A204.1 (cell line): ENCODE data around the gene UBXN6.

Experiments used
- FAIRE-seq: peaks from 2 replicates; lab custom pipeline; 2012; peaks lifted over from hg19 to GRCh38; lab: Jason Lieb, UNC

Gene UBXN6, protein sequence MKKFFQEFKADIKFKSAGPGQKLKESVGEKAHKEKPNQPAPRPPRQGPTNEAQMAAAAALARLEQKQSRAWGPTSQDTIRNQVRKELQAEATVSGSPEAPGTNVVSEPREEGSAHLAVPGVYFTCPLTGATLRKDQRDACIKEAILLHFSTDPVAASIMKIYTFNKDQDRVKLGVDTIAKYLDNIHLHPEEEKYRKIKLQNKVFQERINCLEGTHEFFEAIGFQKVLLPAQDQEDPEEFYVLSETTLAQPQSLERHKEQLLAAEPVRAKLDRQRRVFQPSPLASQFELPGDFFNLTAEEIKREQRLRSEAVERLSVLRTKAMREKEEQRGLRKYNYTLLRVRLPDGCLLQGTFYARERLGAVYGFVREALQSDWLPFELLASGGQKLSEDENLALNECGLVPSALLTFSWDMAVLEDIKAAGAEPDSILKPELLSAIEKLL

DNA sequence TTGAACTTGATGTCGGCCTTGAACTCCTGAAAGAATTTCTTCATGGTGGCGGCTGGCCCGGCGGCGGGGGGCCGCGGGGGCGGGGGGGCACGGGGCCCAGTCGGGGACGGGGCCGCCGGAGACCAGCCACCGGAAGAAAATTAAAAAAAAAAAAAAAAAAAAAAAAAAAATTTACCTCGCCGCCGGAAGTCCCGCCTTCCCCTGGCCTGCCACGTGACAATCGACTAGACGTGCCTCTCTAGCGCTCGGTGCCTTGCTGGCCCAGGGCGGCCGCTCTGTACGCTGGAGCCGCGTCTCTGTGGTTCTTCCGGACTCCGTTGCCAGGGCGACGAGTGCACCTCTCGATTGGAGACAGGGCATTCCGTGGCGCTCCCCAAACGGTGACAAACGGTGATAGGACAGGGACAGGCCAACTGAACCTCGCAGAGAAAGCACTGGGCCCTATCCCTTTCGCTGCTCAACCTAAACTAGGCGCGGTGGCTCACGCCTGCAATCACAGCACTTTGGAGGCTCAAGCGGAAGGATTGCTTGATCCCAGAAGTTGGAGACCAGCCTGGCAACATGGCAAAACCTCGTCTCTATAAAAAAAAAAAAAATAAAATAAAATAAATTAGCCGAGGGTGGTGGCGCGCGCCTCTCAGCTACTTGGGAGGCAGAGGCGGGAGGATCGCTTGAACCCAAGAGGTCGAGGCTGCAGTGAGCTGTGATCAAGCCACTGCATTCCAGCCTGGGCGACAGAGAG is at the start of gene UBXN6:
Gene UBXN6 (minus strand): TSS at position 141 of the 742 bp plus-strand sequence. CDS start 97 bp downstream, at position 44.
- peak; percentile 94 for FAIRE-seq

DNA sequence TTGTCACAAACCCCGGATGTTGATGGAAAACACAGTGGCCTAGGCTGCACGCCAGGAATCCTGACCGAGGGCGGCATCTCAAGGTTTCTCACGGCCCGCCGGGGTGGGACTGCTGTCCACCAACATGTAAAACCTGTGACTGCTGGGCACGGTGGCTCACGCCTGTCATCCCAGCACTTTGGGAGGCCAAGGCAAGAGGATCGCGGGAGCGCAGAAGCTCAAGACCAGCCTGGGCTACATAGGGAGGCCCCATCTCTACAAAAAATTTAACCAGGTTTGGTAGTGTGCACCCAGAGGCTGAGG is 49.5 kb upstream of the UBXN6 start:
- FAIRE-seq = no peak

DNA sequence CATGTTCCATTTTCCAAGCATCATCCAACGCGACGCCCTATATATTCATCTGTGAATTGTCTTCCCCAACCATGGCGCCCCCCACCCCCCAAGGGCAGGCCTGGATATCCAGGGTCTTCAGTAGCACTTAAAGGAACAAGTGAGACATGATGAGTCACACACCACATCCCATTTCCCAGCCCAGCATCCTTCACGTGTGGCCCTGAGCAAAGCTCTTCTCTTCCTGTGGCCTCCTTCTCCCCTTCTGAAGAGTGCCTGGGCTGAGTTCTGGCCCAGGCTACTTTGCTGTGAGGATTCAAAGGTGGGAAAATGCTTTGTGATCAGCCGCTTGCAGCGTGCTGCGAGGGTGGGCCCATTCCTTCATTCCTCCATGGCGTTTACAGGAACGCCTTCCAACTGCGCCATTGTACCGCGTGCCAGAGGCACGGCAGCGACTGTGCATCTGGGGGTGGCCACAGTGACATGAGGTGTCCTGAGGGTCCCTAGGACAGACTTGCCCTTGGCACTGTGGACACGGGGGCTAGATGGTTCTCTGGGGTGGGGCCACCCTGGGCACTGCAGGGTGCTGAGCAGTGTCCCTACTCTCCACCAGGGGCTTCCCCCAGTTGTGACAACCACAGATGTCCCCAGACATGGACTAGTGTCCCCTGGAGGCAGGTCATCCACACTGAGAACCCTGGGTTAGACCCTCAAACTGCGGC is 49.0 kb upstream of the UBXN6 start:
- no peak for FAIRE-seq

DNA sequence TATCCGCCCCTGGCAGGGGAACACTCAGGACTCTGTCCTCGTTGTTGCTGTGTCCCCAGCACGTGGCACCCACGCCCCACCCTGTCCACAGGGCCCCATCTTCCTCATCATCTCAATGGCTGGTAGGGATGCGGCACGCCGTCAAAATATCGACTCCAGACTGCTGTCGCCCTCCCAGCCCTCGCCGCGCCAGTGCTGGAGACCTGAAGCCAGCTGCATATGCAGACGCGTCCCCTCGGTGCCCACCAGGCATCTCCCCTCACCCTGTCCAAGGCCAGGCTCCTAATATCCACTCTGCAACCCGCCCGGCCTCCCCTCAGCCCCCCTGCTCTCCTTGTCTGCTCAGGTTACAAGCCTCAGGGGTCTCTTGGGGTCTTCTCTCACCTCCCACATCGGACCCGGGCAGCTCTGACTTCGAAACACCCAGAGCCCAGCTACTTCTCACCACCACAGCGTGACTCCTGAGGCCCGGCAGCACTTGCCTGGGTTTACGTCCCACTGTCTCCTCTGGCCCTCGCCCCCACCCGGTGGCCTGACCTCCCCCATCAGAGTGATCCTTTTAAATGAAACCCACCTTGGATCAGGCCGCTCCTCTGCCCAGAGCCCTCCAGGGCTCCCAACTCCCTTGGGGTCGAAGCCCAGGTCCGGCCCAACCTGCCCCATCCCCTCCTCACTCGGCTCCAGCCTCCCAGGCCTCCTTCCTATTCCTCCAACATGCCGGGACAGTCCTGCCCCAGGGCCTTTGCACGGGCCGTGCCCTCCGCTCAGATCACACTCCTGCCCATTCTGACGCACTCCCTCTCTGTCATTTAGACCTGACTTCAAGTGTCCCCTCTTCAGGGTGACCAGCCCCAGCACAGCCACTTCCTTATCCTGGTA is 48.2 kb upstream of the UBXN6 start:
- FAIRE-seq = no peak

DNA sequence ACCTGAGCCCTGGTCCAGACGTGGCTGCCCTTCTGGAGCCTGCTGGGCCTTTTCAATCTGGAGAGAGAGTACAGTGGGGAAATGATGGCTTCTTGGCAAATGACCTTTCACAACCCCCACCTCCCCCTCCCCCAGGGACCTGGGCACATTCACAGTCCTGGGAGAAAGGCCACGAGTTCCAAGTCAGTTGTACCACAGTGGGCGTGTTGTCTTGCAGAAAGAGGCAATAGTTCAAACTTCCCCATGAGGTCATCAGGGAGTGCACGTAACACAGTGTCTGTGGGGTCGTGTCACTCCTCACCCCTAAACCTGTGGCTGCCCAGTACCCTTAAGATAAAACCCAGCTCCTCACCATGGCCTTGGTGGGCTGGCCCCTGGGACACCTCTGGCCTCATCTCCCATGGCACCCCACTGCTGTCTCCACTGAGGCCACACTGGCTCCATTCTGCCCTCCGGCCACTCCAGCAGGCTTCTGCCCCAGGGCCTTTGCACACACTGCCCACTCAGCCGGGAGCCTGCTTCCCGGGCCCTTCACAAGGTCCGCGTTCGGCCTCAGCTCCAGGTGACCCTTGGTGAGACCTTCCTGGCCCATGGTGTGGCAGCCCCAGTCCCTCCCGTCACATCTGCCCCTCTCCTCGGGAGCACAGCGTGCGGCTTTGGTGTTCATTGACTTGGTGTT is 47.4 kb upstream of the UBXN6 start:
- FAIRE-seq = no peak

DNA sequence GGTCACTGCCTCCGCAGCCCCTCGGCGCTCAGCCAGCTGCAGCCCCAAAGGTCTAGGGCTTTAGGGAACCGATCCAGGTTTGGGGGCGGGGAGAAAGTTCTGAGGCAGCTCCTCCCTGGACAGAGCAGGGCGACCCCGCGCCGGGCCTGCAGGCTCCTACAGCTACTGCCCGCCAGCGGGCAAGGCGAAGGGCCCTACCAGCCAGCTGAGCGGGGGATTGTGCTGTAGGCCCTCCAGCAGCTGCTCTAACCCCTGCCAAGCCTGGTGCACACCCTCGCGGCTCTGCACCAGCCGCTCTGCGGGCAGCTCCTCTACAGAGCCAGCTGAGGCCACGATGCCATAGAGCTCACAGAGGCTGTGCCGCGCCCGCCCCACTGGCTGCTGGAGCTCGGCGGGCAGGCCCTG is 46.7 kb upstream of the UBXN6 start:
- no peak for FAIRE-seq

DNA sequence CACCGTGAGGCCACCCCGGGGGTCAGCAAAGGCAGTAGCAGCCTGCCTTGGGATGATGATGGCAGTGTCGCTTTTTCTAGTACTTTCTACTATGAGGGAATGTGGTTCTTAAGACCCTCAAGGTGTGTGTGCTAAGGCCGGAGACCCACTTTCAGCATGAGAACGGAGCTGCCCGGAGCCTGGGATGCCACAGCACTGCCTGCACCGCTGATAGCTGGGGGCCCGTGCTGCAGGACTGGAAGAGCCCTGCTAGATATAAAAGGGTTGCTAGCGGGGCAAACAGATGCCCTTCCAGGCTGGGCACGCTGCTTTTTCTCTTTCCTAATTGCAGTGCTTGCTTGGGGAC is 46.2 kb upstream of the UBXN6 start:
- FAIRE-seq = no peak

DNA sequence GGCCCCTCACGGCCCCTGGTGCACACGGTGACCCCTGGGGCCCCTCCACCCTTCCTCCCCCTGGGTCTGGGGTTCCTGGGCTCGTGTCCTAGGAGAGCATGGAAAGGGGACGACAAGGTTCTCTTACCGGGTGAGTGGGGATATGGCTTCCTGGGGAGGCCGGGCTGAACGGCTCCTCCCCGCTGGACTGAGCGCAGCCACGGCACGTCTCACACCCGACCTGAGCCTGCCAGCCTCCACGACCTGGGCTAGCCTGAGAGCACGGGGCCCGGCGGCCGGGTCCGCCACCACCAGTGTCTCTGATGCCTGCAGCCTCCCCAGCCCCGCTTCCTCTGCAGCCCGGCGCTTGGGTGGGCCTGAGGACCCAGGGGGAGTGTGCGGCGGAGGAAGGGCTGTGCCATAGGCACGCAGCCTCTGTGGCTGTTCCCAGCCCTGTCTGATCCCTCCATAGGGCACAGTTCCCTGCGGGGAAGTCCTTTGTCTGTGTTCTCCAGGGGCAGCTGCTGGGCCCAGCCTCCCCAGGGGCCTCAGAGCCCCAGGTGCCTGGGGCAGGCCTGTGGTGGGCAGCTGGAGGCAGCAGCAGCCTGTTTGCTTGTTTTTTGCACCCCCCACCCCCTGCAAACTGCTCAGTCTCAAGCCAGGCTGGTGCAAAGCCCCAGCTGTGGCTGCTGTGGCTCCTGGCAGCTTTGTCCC is 45.7 kb upstream of the UBXN6 start:
- no peak for FAIRE-seq

DNA sequence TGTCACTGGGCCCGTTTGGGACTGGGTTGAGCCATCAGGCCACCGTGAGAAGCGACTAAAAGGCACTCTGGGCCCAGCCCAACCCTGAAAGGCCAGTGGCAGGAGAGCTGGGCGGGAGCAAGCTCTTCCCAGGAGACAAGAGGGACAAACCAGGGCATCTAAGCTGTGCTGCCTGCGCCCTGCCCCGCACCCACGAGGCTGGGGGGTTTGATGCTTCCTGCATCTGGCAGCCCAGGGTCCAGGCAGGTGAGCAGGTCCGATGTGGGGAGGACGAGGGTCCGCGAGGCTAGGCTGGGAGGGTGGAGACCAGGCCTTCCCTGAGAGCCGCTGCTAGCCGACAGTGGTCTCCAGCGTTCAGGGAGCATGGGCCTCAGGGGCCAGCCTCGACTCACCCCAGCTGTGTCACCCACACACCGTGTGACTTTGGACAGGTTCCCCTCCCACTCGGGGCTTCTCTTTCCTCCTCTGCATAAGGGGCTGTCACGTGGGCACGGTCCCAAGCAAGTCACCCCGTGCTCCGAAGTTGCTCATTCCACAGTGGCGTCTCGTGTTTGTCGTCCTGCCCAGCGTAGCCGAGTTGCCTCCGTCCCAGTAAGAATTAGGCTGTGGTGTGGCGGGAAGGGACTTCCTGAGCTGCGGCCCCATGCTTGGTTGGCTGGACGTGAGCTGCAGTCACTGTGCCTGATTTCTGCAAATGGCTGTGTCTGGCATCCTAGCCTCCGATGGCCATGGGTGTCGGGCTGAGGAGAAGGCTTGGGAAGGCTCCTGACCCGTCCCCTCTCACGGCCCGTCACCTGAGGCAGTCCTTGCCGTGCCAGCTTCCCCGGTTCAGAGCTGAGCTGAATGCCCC is 44.9 kb upstream of the UBXN6 start:
- FAIRE-seq = no peak

DNA sequence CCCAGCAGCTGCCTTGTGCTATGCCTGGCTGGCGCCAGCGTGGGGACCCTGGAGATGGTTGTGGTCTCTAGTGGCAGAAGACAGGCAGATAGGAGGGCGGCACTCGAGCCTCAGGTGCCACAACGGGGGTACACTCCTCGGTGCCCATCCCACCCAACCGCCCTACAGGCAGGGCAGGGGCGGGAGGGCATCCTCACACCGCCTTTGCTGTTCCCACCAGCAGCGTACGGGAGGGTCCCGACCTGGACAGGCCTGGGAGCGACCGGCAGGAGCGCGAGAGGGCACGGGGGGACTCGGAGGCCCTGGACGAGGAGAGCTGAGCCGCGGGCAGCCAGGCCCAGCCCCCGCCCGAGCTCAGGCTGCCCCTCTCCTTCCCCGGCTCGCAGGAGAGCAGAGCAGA is 44.1 kb upstream of the UBXN6 start:
- FAIRE-seq = no peak

DNA sequence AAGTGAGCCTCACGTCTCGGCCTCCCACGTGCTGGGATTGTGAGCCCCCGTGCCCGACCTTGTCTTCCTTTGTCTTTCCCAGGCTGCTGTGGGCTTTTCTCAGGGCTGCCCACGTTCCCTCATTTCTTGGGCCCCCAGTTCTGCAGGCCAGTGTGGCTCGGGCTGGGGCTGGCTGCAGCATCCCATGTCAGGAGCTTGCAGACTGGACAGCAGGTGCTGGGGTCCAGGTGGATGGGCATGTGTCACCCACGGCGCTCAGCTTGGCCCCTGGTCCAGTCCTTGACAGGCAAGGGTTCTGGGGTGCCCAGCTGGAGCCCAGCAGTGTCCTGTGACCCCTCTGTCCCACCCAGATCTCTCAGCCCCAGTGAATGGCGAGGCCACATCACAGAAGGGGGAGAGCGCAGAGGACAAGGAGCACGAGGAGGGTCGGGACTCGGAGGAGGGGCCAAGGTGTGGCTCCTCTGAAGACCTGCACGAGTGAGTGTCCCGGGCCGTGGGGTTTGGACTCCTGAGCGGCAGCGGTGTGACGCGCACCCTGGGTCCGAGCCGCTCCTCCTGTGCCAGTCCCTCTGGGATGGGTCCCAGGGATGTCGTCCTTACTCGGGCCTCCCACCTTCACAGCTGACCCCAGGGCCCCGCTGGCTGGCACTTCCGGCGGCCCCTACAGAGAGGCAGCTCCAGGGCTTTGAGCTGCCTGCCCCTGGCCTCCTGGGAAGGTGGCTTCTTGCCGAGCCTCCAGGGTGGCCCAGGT is 43.4 kb upstream of the UBXN6 start:
- no peak for FAIRE-seq

DNA sequence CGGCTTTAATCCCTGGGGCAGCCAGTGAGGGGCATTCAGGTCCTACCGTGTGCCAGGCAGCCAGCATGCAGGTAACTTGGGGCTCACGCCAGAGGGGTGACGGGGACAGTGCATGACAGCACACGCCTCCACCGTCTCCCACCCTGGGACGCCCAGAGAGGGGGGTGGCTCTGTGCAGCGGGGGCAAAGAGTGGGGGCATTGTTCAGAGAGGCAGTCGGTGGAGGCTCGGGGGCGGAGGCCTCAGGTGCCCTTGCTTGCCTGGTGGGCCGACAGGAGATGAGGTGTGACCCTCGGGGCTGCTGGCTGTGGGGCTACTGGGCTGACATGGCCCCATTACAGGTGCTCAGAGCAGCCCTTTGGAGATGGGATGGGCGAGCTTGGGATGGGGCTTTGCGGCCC is 42.3 kb upstream of the UBXN6 start:
- FAIRE-seq = no peak

DNA sequence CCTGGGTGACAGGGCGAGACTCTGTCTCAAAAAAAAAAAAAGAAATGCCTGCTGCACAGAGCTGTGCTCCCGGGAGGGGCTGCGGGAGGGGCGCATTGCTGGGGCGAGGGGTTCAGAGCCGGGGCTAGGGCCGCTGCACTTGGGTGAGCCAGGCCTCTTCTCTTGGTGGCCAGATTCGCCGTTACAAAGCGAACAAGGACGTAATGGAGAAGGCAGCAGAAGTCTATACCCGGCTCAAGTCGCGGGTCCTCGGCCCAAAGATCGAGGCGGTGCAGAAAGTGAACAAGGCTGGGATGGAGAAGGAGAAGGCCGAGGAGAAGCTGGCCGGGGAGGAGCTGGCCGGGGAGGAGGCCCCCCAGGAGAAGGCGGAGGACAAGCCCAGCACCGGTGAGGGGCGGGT is 41.7 kb upstream of the UBXN6 start:
- no peak for FAIRE-seq

DNA sequence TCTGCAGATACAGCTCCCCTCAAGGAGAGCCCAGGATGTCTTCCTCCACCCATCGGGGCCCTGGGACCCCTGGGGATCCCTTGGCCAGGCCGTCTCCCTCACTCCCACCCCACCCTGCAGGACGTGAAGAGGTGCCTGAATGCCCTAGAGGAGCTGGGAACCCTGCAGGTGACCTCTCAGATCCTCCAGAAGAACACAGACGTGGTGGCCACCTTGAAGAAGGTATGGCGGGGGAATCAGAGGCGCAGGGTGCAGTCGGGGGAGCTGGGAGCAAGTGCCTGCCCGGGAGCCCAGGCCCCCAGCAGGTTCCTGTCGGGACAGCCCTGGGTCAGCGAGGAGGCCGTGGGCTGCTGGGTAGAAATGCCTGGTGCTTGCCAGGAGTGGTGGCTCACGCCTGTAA is 41.1 kb upstream of the UBXN6 start:
- FAIRE-seq = no peak

DNA sequence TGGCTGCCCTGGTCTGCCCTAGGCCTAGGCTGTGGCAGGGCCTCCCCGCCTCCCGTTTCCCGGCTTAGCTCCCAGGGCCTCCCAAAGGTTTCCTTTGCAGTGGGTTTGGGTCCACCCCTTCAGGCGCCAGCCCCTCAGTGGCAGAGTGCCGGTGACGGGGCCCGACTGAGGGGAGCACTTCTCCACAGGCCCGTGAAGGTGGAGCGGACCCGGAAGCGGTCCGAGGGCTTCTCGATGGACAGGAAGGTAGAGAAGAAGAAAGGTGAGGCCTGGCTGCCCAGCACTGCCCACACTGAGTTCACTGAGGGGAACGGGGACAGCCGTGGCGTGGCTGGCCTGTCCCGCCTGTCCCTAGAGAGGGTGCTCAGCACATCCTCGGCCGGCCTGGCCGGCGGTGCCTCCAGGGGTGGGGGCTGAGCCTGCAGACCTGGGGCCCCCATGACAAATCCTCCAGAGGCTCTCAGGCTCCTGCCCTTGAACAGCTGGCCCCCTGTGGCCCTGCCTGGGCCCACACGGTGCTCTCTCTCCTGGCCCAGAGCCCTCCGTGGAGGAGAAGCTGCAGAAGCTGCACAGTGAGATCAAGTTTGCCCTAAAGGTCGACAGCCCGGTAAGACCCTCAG is 40.3 kb upstream of the UBXN6 start:
- FAIRE-seq = no peak

DNA sequence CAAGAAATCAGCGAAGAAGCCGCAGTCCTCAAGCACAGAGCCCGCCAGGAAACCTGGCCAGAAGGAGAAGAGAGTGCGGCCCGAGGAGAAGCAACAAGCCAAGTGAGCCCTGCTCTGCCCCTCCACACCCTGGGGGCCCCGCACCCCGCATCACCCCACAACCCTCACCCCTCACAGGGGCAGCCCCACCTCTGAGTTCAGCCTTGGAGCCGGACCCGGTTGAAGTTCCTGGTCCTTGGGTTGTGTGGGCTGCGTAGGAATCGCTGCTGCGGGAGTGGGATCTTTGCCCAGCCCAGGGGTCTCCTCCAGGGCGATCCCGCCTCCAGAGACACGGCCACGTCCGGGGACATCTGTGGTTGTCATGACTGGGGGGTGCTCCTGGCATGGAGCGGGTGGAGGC is 38.7 kb upstream of the UBXN6 start:
- FAIRE-seq = no peak

DNA sequence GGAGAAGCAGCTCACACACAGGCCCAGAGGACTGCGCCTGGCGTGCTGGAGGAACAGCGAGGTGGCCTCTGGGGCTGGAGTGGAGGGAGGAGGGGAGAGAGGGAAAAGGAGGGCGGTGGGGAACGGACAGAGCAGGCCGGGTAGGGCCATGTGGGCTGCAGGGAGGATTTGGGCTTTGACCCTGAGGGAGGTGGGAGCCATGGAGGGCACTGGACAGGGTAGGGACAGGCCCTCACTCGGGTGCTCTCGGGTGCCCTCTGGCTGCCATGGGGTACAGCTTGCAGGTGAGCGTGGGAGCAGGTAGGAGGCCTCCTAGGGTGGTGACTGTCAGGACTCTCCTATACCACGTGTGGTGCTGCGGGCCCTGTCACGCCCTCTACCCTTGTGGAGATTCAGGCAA is 37.9 kb upstream of the UBXN6 start:
- FAIRE-seq = no peak

DNA sequence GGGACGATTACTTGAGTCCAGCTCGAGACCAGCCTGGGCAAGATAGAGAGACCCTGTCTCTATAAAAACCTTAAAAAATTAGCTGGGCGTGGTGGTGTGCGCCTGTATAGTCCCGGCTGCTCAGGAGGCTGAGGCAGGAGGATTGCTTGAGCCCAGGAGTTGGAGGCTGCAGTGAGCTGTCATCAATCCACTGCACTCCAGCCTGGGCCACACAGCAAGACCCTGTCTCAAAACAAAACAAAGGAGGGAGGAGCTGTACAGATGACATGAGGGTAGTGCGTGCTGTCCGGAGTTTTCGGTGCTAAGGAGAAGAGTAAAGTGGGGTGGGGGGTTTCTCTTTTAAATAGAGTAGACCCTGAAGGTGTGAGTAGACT is 37.1 kb upstream of the UBXN6 start:
- no peak for FAIRE-seq
